Measurements from ENCODE around the gene PHF3. TPM values are rescaled to one million over a fixed set of nuclear protein-coding genes. Genes with fewer than 3 reads are reported as not detected.

Gene PHF3
- total and polyA plus RNA-seq, 12 donors: 4.3 to 46.3 (median 39.6) TPM

DNA sequence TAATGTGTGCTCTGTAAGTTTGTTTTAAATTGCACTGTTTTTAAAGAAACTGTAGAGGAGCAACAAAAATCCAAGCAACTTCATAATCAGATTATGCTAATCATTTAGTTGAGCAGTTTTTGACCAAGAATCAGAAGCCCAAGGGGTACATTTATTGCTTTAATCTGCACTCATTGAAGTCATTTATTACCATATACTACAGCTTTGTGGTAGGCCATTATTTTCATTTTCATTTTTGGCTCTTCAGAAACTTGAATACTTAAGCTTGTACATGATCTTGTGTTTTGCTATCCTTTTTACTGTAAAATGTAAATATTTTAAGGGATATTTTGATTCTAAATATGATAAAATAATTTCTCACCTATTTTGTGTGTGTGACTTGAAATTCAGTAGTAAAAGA lies 78.5 kb downstream of the PHF3 start:
- TF ChIP-seq, protein P1, sequence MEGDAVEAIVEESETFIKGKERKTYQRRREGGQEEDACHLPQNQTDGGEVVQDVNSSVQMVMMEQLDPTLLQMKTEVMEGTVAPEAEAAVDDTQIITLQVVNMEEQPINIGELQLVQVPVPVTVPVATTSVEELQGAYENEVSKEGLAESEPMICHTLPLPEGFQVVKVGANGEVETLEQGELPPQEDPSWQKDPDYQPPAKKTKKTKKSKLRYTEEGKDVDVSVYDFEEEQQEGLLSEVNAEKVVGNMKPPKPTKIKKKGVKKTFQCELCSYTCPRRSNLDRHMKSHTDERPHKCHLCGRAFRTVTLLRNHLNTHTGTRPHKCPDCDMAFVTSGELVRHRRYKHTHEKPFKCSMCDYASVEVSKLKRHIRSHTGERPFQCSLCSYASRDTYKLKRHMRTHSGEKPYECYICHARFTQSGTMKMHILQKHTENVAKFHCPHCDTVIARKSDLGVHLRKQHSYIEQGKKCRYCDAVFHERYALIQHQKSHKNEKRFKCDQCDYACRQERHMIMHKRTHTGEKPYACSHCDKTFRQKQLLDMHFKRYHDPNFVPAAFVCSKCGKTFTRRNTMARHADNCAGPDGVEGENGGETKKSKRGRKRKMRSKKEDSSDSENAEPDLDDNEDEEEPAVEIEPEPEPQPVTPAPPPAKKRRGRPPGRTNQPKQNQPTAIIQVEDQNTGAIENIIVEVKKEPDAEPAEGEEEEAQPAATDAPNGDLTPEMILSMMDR (IDR thresholded peaks at IDR 0.05): no peak
- Histone ChIP-seq H3K27ac (no peak overlapping the region), H3K4me3 (no peak overlapping the region), H3K4me1 (no peaks in the 10 kb centered on the region), H3K27me3 (no peaks in the 10 kb centered on the region), H3K9me3 (no peaks in the 10 kb centered on the region), H3K36me3 (peaks cover 0 to 74% (median 42%) of the 10 kb centered on the region in 9 donors)
- no peak for ATAC-seq
- no peak for DNase-seq
- intact Hi-C loops (cut with DNase I): no loop called here

DNA sequence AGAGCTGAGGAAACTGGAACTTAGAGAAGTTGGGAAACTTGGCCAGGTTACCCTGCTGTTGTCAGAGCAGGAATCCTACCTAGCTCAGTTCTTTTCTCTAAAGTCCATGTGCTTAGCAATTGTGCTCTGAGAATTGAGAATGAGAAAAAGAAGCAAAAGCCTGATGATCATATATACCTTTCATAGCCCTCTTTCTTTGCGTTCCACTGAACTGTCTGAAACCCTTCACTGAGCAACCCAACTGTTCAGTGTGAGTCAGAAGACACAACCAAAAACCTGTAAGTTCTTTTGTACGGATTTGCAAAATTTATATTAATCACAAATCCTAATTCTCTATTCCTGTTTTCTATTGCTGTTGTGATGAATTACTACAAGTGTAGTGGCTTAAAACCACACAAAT lies 80.6 kb downstream of the PHF3 start:
- no peaks in the 10 kb centered on the region for H3K4me1 ChIP-seq
- intact Hi-C loops (cut with DNase I): no loop called here
- no peak overlapping the region for H3K27ac ChIP-seq
- H3K27me3 ChIP-seq: no peaks in the 10 kb centered on the region
- no peak for DNase-seq
- WGBS, 2 donors: 98 to 99% methylated on average over 2 of the region's 2 CpGs
- peaks cover 0 to 54% (median 25%) of the 10 kb centered on the region in 9 donors for H3K36me3 ChIP-seq
- H3K9me3 ChIP-seq: no peaks in the 10 kb centered on the region
- TF ChIP-seq, protein P1 (IDR thresholded peaks at IDR 0.05): no peak
- ATAC-seq: no peak
- no peak overlapping the region for H3K4me3 ChIP-seq

DNA sequence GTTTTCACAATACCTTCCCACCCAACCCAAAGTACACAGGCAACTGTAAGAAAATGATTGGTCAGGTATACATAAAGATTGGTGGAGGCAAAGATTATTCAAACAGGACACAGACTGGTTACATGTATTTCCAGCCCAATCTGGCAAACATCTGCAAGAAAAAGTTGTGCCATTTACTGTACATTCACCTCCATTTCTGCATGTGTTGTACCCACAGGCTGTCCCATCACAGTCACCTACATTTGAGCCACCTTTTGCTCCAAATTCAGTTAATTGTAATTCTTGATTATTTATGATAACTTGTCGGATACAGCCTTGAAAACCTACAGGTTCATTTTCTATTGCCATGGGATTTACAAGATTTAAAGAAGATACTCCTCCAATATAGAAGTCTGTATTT lies 85.6 kb downstream of the PHF3 start:
- Histone ChIP-seq H3K9me3 (no peaks in the 10 kb centered on the region), H3K36me3 (peaks cover 0 to 5% (median 0%) of the 10 kb centered on the region in 9 donors), H3K27me3 (no peaks in the 10 kb centered on the region), H3K27ac (no peak overlapping the region), H3K4me1 (no peaks in the 10 kb centered on the region), H3K4me3 (no peak overlapping the region)
- intact Hi-C loops (cut with DNase I): no loop called here
- ATAC-seq: no peak
- DNase-seq: no peak
- TF ChIP-seq, protein P1 (IDR thresholded peaks at IDR 0.05): no peak
- 99 to 100% methylated on average over 1 of the region's 1 CpG for WGBS, 2 donors

DNA sequence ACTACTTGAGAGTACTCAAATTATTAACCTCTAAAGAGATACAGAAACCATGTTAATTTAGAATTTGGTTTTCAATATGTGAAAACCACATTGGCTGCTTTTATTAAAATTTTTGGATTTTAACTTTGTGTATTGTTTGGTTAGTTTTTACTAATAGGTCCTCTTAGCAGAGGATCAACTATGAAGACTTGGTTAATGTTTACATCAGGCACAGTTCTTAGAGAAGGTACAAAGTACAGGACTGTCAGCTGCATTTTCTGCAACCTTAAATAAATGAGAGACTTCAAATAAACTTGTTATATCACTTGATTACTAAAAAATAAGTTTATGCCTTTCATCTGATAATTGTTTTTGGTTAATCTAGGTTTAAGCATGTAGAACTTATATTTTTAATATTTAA lies 89.1 kb downstream of the PHF3 start:
- ATAC-seq: no peak
- H3K4me1 ChIP-seq: no peaks in the 10 kb centered on the region

More for the DNA sequence above, 89.1 kb downstream of the PHF3 start:
- Histone ChIP-seq H3K27ac (no peak overlapping the region), H3K27me3 (no peaks in the 10 kb centered on the region), H3K36me3 (no peaks in the 10 kb centered on the region), H3K9me3 (no peaks in the 10 kb centered on the region), H3K4me3 (no peak overlapping the region)
- DNase-seq: no peak
- TF ChIP-seq, protein P1 (IDR thresholded peaks at IDR 0.05): no peak
- intact Hi-C loops (cut with DNase I): no loop called here
